IMR-90 (cell line): ENCODE measurements around the gene KAT6B. TPM values are rescaled to one million over a fixed set of nuclear protein-coding genes. Genes with fewer than 3 reads are reported as not detected.

Experiments used
- ATAC-seq: fragments of 200-7000 bp; cut with Tn5 transposase; 2 replicates; pipeline ENCODE4 v1.9.1; 2020; ENCODE audit warnings: low read depth, mild to moderate bottlenecking, moderate library complexity
- BruUV-seq: library from RNA; stranded (reverse); fragments of 400-500 nt; replicated peaks from 2 replicates; lab custom pipeline; 2021; lab: Mats Ljungman, UMichigan
- CTCF ChIA-PET: fragments of 300-600 bp; formaldehyde crosslinking; extraction: SDS; loops from one replicate; lab custom pipeline; 2021; ENCODE audit warnings: antibody characterized with exemption; lab: Yijun Ruan, JAX
- POLR2A ChIA-PET: fragments of 300-600 bp; sonication (Branson Sonifier 250); formaldehyde crosslinking; loops from one replicate; lab custom pipeline; 2022; ENCODE audit warnings: antibody characterized with exemption; ENCODE audit not compliant: unreplicated experiment; lab: Charles Lee
- DNase-seq: peaks from one replicate; pipeline ENCODE4 v3.0.0; 2013
- H2AFZ ChIP-seq: replicated peaks from 2 replicates; pipeline ENCODE3; 2013; ENCODE audit warnings: low read length, mild to moderate bottlenecking; ENCODE audit not compliant: poor library complexity
- H2AK5ac ChIP-seq: 2 replicates; pipeline ENCODE4 v1.6.1; 2013; ENCODE audit warnings: low read depth, low read length, inconsistent platforms
- H2AK9ac ChIP-seq: replicated peaks from 2 replicates; pipeline ENCODE3; 2013; ENCODE audit warnings: mild to moderate bottlenecking, low read depth, low read length, moderate library complexity; ENCODE audit not compliant: poor library complexity
- H2BK120ac ChIP-seq: 2 replicates; pipeline ENCODE4 v1.6.1; 2013; ENCODE audit warnings: low read depth, low read length, inconsistent platforms
- H2BK15ac ChIP-seq: 3 replicates; pipeline ENCODE4 v1.6.1; 2013; ENCODE audit warnings: low read depth, low read length, inconsistent platforms
- H2BK20ac ChIP-seq: 2 replicates; pipeline ENCODE4 v1.6.1; 2013; ENCODE audit warnings: low read depth, mild to moderate bottlenecking, inconsistent platforms, low read length, moderate library complexity
- H2BK5ac ChIP-seq: 2 replicates; pipeline ENCODE4 v1.6.1; 2013; ENCODE audit warnings: mild to moderate bottlenecking, low read depth, low read length, inconsistent platforms; ENCODE audit not compliant: poor library complexity, severe bottlenecking
- H3K14ac ChIP-seq: replicated peaks from 2 replicates; pipeline ENCODE4 v1.6.1; 2013; ENCODE audit warnings: low read depth, low read length, inconsistent platforms
- H3K18ac ChIP-seq: 2 replicates; pipeline ENCODE4 v1.6.1; 2013; ENCODE audit warnings: low read depth, low read length, control low read depth
- H3K23ac ChIP-seq: 2 replicates; pipeline ENCODE4 v1.6.1; 2013; ENCODE audit warnings: low read depth, low read length, inconsistent platforms
- H3K27ac ChIP-seq: 2 replicates; pipeline ENCODE4 v1.5.1; 2013; ENCODE audit warnings: mild to moderate bottlenecking, control low read depth, low read length; ENCODE audit not compliant: insufficient read depth
- H3K27me3 ChIP-seq: 2 replicates; pipeline ENCODE4 v1.6.1; 2013; ENCODE audit warnings: low read length; ENCODE audit not compliant: control insufficient read depth, insufficient read depth
- H3K36me3 ChIP-seq: 2 replicates; pipeline ENCODE4 v1.6.1; 2013; ENCODE audit warnings: low read length, mixed read lengths; ENCODE audit not compliant: control insufficient read depth, insufficient read depth
- H3K4ac ChIP-seq: 2 replicates; pipeline ENCODE4 v1.6.1; 2013; ENCODE audit warnings: low read depth, low read length, inconsistent platforms
- H3K4me1 ChIP-seq: 2 replicates; pipeline ENCODE4 v1.6.1; 2013; ENCODE audit warnings: low read length, mixed read lengths; ENCODE audit not compliant: control insufficient read depth, insufficient read depth
- H3K4me2 ChIP-seq: 2 replicates; pipeline ENCODE4 v1.6.1; 2013; ENCODE audit warnings: low read depth, mild to moderate bottlenecking, control low read depth, low read length, moderate library complexity
- H3K4me3 ChIP-seq: 2 replicates; pipeline ENCODE4 v1.5.1; 2013; ENCODE audit warnings: low read depth, mild to moderate bottlenecking, control low read depth, low read length, moderate library complexity; ENCODE audit not compliant: insufficient read depth
- H3K56ac ChIP-seq: 2 replicates; pipeline ENCODE4 v1.6.1; 2013; ENCODE audit warnings: low read length, inconsistent platforms; ENCODE audit not compliant: insufficient read depth; ENCODE audit errors: extremely low read depth
- H3K79me1 ChIP-seq, 2 experiments: 2 replicates each; pipeline ENCODE4 v1.6.1; 2013; ENCODE audit warnings: low read length in 2 of 2, inconsistent platforms in 1 of 2, low read depth in 1 of 2
- H3K9ac ChIP-seq: 2 replicates; pipeline ENCODE4 v1.6.1; 2013; ENCODE audit warnings: low read depth, low read length, control low read depth
- H3K9me1 ChIP-seq: 2 replicates; pipeline ENCODE4 v1.6.1; 2013; ENCODE audit warnings: low read length, inconsistent platforms; ENCODE audit not compliant: insufficient read depth
- H3K9me3 ChIP-seq: 2 replicates; pipeline ENCODE4 v1.6.1; 2013; ENCODE audit warnings: low read length; ENCODE audit not compliant: control insufficient read depth, insufficient read depth
- H4K20me1 ChIP-seq: 2 replicates; pipeline ENCODE4 v1.6.1; 2013; ENCODE audit warnings: low read length, inconsistent platforms; ENCODE audit not compliant: insufficient read depth
- H4K5ac ChIP-seq: 2 replicates; pipeline ENCODE4 v1.6.1; 2013; ENCODE audit warnings: mild to moderate bottlenecking, low read depth, low read length, control low read depth
- H4K8ac ChIP-seq, 2 experiments: 2 replicates each; pipeline ENCODE4 v1.6.1; 2013; ENCODE audit warnings: low read depth in 2 of 2, low read length in 2 of 2, control low read depth in 1 of 2, inconsistent platforms in 1 of 2
- H4K91ac ChIP-seq: 2 replicates; pipeline ENCODE4 v1.6.1; 2013; ENCODE audit warnings: low read depth, low read length, inconsistent platforms; ENCODE audit not compliant: insufficient read depth
- CHD1 ChIP-seq: IDR thresholded peaks from 2 replicates; pipeline ENCODE4 v1.6.1; 2012; ENCODE audit warnings: low read depth, low read length, improper control_type of control experiment
- CTCF ChIP-seq: conservative IDR thresholded peaks from 2 replicates; pipeline ENCODE4 v1.5.1; 2012; ENCODE audit warnings: mild to moderate bottlenecking, low read depth, low read length, improper control_type of control experiment
- ELK1 ChIP-seq: fragments of 150-350 bp; IDR thresholded peaks from 2 replicates; pipeline ENCODE4 v1.6.1; 2016; ENCODE audit warnings: low read depth, mild to moderate bottlenecking, low read length, moderate library complexity, borderline replicate concordance
- FOS ChIP-seq: fragments of 150-350 bp; IDR thresholded peaks from 2 replicates; pipeline ENCODE4 v1.6.1; 2016; ENCODE audit warnings: low read depth, low read length
- MAFK ChIP-seq: IDR thresholded peaks from 2 replicates; pipeline ENCODE4 v1.6.1; 2012; ENCODE audit warnings: low read depth, low read length, improper control_type of control experiment
- MXI1 ChIP-seq: IDR thresholded peaks from 2 replicates; pipeline ENCODE4 v1.6.1; 2012; ENCODE audit warnings: low read depth, mild to moderate bottlenecking, low read length, moderate library complexity, borderline replicate concordance
- NFE2L2 ChIP-seq: fragments of 150-350 bp; IDR thresholded peaks from 2 replicates; pipeline ENCODE4 v1.6.1; 2016; ENCODE audit warnings: low read depth, mild to moderate bottlenecking, low read length
- POLR2A ChIP-seq: IDR thresholded peaks from 2 replicates; pipeline ENCODE4 v1.6.1; 2012; ENCODE audit warnings: mild to moderate bottlenecking, low read depth, low read length
- RAD21 ChIP-seq: IDR thresholded peaks from 2 replicates; pipeline ENCODE4 v1.6.1; 2012; ENCODE audit warnings: low read length, improper control_type of control experiment
- RFX5 ChIP-seq: IDR thresholded peaks from 2 replicates; pipeline ENCODE4 v1.8.0; 2012; ENCODE audit warnings: low read depth, mild to moderate bottlenecking, low read length, moderate library complexity
- SMC3 ChIP-seq: fragments of 150-350 bp; IDR thresholded peaks from 2 replicates; pipeline ENCODE4 v1.6.1; 2016; ENCODE audit warnings: low read depth, mild to moderate bottlenecking, antibody characterized with exemption, low read length, moderate library complexity
- USF2 ChIP-seq: fragments of 150-350 bp; IDR thresholded peaks from 2 replicates; pipeline ENCODE4 v1.6.1; 2017; ENCODE audit warnings: mild to moderate bottlenecking, antibody characterized with exemption, low read length, low read depth
- WGBS, 2 experiments: methylation state at CpG; one replicate each; pipeline versions ENCODE4 v1.1.5 to v1.1.7; 2013; ENCODE audit warnings: missing lambda C conversion rate in 2 of 2; ENCODE audit not compliant: insufficient read length in 1 of 2; ENCODE audit errors: extremely low coverage in 2 of 2; 5-methylcytosine and 5-hydroxymethylcytosine counted together
- dilution Hi-C: fragments of 300-500 bp; cut with HindIII; formaldehyde crosslinking; loops from one replicate; pipeline ENCODE4 v1.14.3; 2018; ENCODE audit warnings: low sequenced_read_pairs; ENCODE audit not compliant: unreplicated experiment
- in situ Hi-C: fragments of 300-500 bp; cut with MboI; formaldehyde crosslinking; loops from 3 replicates; pipeline ENCODE4 v1.14.3; 2019; ENCODE audit warnings: low sequenced_read_pairs, inconsistent platforms, mixed read lengths
- intact Hi-C: fragments of 100-400 bp; cut with micrococcal nuclease; formaldehyde crosslinking; loops from 2 replicates; pipeline ENCODE4 v1.10.0; 2022
- polyA plus RNA-seq, 3 experiments: library from polyadenylated mRNA; depleted of rRNA; stranded (reverse); fragments of >200 nt; gene quantifications; 2 replicates each; pipeline ENCODE4 v1.2.3, GENCODE V29; 2012; ENCODE audit warnings: low replicate concordance in 1 of 3
- total RNA-seq: library from RNA; depleted of rRNA; stranded (reverse); fragments of >200 nt; gene quantifications from 2 replicates; pipeline ENCODE4 v1.2.3, GENCODE V29; 2012

Gene KAT6B
- total and polyA plus RNA-seq, 2 of the 4 experiments (the other 2 are of a cell fraction), result 8.8 to 28.1 TPM

GRCh38 chr10:74967911-74968666 is 141.7 kb downstream of the KAT6B start (continued):
- TF ChIP-seq ELK1, result no peak

- no TSS peak for BruUV-seq
- Histone ChIP-seq H3K23ac (no peak overlapping the region), H3K36me3 (peaks cover 4% of the 10 kb centered on the region; the same call in 1 of the 2 replicates), H3K27ac (no peak overlapping the region), H2BK20ac (no peak overlapping the region), H3K79me1 (peaks cover 27 to 41% of the 10 kb centered on the region in 2 experiments), H3K4ac (no peak overlapping the region), H4K8ac (no peak overlapping the region), H4K20me1 (no peaks in the 10 kb centered on the region; the same call in 1 of the 2 replicates), H2AK9ac (no peak overlapping the region), H2BK5ac (no peak overlapping the region), H2AK5ac (no peak overlapping the region), H3K9me1 (peaks cover 2% of the 10 kb centered on the region; the same call in 1 of the 2 replicates), H3K4me3 (no peak overlapping the region), H2BK15ac (no peak overlapping the region), H3K14ac (no peak overlapping the region), H3K4me1 (peaks cover 2% of the 10 kb centered on the region; the same call in 1 of the 2 replicates), H3K9me3 (no peaks in the 10 kb centered on the region), H3K9ac (no peak overlapping the region), H3K18ac (no peak overlapping the region), H3K27me3 (no peaks in the 10 kb centered on the region), H2BK120ac (no peak overlapping the region), H3K56ac (no peak overlapping the region), H4K5ac (no peak overlapping the region), H2AFZ (no peak overlapping the region), H3K4me2 (no peak overlapping the region), H4K91ac (no peak overlapping the region)
- POLR2A ChIA-PET, result interaction anchor here (0.5 kb wide), 1 partner anchor 26 kb away, joined by 4 read pairs; no protein-coding TSS in a partner anchor
- intact Hi-C loops (loop anchor here (2.0 kb wide), 1 partner anchor 16 kb away; no protein-coding TSS in a partner anchor), in situ Hi-C loops (no loop called here), dilution Hi-C loops (no loop called here)
- CTCF ChIA-PET, result interaction anchor here (0.9 kb wide), 1 partner anchor 11 kb away, joined by 3 read pairs; no protein-coding TSS in a partner anchor
- WGBS, 2 experiments, result 100% methylated on average over 1 of the region's 4 CpGs; no CpG with 5 or more reads in 1 of the 2 experiments
- DNase-seq (no peak), ATAC-seq (no peak)
- no peak for TF ChIP-seq POLR2A
- TF ChIP-seq CHD1, result no peak
- TF ChIP-seq USF2, result no peak
- no peak for TF ChIP-seq CTCF
- TF ChIP-seq SMC3, result no peak
- no peak for TF ChIP-seq FOS
- no peak for TF ChIP-seq RFX5
- no peak for TF ChIP-seq NFE2L2
- TF ChIP-seq MXI1, result no peak
- TF ChIP-seq MAFK, result no peak
- TF ChIP-seq RAD21, result no peak
These were observed 142.3 kb downstream of the KAT6B start for GRCh38 chr10:74968667-74969061.
